Measurements from ENCODE around the gene EMP1.

EMP1 gene

GRCh38 chr12:13250416-13250815 is 53.9 kb downstream of the EMP1 start:
- DNase-seq (ENCODE audit: extremely low read depth, insufficient read length) = no peak
- Histone ChIP-seq H3K36me3 (ENCODE audit: control insufficient read depth, insufficient read depth, low read length) (no peaks in the 10 kb centered on the region), H3K4me3 (replicated peaks; ENCODE audit: low read depth, low read length) (no peak overlapping the region), H3K27me3 (replicated peaks; ENCODE audit: control insufficient read depth, insufficient read depth, low read length) (no peaks in the 10 kb centered on the region; the same call in 1 of the 2 replicates)
- no peak for TF ChIP-seq CTCF (IDR thresholded peaks at IDR 0.05; ENCODE audit: insufficient read depth, low read length, poor library complexity, severe bottlenecking)

- H3K36me3 ChIP-seq (ENCODE audit: control insufficient read depth, insufficient read depth, low read length) = no peaks in the 10 kb centered on the region
- H3K27me3 ChIP-seq (replicated peaks; ENCODE audit: control insufficient read depth, insufficient read depth, low read length) = no peaks in the 10 kb centered on the region; the same call in none of the 2 replicates
- no peak for TF ChIP-seq CTCF (IDR thresholded peaks at IDR 0.05; ENCODE audit: insufficient read depth, low read length, poor library complexity, severe bottlenecking)
- H3K4me3 ChIP-seq (replicated peaks; ENCODE audit: low read depth, low read length) = no peak overlapping the region
- DNase-seq (ENCODE audit: extremely low read depth, insufficient read length) = no peak
Observed at GRCh38 chr12:13251521-13251920, 55.0 kb downstream of the EMP1 start.

- no peak for TF ChIP-seq CTCF (IDR thresholded peaks at IDR 0.05; ENCODE audit: insufficient read depth, low read length, poor library complexity, severe bottlenecking)
- Histone ChIP-seq H3K36me3 (ENCODE audit: control insufficient read depth, insufficient read depth, low read length) (no peaks in the 10 kb centered on the region), H3K4me3 (replicated peaks; ENCODE audit: low read depth, low read length) (no peak overlapping the region), H3K27me3 (replicated peaks; ENCODE audit: control insufficient read depth, insufficient read depth, low read length) (no peaks in the 10 kb centered on the region; the same call in none of the 2 replicates)
- no peak for DNase-seq (ENCODE audit: extremely low read depth, insufficient read length)
Observed at GRCh38 chr12:13252024-13252423, 55.5 kb downstream of the EMP1 start.

GRCh38 chr12:13252616-13253015 is 56.1 kb downstream of the EMP1 start:
- H3K36me3 ChIP-seq (ENCODE audit: control insufficient read depth, insufficient read depth, low read length) = no peaks in the 10 kb centered on the region
- TF ChIP-seq CTCF (IDR thresholded peaks at IDR 0.05; ENCODE audit: insufficient read depth, low read length, poor library complexity, severe bottlenecking) = no peak
- no peak for DNase-seq (ENCODE audit: extremely low read depth, insufficient read length)
- no peak overlapping the region for H3K4me3 ChIP-seq (replicated peaks; ENCODE audit: low read depth, low read length)
- H3K27me3 ChIP-seq (replicated peaks; ENCODE audit: control insufficient read depth, insufficient read depth, low read length) = no peaks in the 10 kb centered on the region; the same call in none of the 2 replicates

- no peaks in the 10 kb centered on the region for H3K36me3 ChIP-seq (ENCODE audit: control insufficient read depth, insufficient read depth, low read length)
- no peaks in the 10 kb centered on the region; the same call in none of the 2 replicates for H3K27me3 ChIP-seq (replicated peaks; ENCODE audit: control insufficient read depth, insufficient read depth, low read length)
- no peak for DNase-seq (ENCODE audit: extremely low read depth, insufficient read length)
- no peak overlapping the region for H3K4me3 ChIP-seq (replicated peaks; ENCODE audit: low read depth, low read length)
- no peak for TF ChIP-seq CTCF (IDR thresholded peaks at IDR 0.05; ENCODE audit: insufficient read depth, low read length, poor library complexity, severe bottlenecking)
Observed at GRCh38 chr12:13253966-13254760, 57.6 kb downstream of the EMP1 start.
